Measurements from ENCODE around the gene TLL2.

DNA sequence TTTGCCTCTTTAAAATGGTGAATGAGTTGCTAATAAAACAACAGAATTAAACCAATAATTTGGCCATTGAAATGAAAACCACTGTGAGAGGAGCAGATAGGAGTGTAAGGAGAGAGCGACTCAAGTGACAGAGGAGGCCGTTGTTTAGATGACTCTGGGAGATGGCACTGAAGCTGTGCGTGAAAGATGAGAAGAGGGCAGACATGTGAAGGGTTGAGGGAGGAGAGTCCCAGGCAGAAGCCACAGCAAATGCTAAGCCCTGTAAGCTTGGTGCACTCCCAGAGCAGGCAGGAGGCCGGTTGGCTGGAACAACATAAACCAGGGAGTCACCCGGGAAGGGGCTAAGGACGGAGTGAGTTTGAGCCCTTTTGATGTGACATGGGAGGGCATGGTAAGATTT lies 154.1 kb downstream of the TLL2 start:
- no peak for TF ChIP-seq POLR2A (IDR thresholded peaks at IDR 0.05)
- no peak for TF ChIP-seq EP300 (IDR thresholded peaks at IDR 0.05)
- no peak for TF ChIP-seq POLR2AphosphoS5 (IDR thresholded peaks at IDR 0.05)
